HG03558 (cell line): ENCODE data around the gene TFEB.
"Not testable (repeated sequence)": the region's sequence is repeated elsewhere in the genome, so short reads cannot be mapped to it uniquely, and the experiment has no call there.

Source experiments
- ATAC-seq: cut with Tn5 transposase; IDR thresholded peaks from one replicate; pipeline ENCODE4 v1.9.1; 2021; ENCODE audit warnings: moderate number of reproducible peaks; ENCODE audit not compliant: unreplicated experiment; ENCODE audit errors: extremely low read depth

TFEB gene

DNA sequence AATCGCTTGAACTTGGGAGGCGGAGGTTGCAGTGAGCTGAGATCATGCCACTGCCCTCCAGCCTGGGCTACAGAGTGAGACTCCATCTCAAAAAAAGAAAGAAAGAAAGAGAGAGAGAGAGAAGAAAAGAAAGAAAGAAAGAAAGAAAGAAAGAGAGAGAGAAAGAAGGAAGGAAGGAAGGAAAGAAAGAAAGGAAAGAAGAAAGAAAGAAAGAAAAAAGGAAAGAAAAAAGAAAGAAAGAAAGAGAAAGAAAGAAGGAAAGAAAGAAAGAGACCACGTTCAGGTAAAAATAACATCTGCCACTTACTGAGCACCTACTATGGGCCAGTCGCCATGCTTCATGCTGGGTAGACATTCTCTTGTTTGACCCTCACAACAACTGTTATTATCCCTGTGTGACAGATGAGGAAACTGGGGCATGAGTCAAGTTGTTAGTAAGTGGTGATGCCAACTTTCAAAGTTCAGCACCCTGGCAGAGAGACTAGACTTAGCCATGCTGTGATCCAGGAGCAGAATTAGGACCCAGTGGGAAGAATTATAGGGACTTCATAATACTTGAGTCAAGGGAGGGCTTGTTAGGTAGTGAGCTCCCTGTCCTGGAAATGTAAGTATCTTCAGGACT, 30.7 kb upstream of the TFEB start:
- not testable (repeated sequence) for ATAC-seq

DNA sequence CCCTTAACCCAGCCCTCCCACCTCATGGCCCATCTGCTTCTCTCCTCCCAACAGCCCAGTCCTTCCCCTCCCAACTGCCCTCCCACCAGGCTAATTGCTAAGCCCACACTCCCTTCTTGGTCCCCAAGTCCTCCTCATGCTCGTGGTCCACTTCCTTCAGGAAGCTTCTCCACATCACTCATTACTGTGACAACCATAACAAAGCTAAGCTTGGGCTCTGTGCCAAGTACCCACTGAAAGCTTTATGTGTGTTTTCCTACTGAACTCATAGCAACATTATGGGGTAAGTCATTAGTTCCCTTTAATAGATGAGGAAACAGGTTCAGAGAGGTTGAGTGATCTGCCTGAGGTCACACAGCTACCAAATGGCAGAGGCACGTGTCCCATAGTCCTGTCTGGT, 28.1 kb upstream of the TFEB start:
- ATAC-seq: no peak

DNA sequence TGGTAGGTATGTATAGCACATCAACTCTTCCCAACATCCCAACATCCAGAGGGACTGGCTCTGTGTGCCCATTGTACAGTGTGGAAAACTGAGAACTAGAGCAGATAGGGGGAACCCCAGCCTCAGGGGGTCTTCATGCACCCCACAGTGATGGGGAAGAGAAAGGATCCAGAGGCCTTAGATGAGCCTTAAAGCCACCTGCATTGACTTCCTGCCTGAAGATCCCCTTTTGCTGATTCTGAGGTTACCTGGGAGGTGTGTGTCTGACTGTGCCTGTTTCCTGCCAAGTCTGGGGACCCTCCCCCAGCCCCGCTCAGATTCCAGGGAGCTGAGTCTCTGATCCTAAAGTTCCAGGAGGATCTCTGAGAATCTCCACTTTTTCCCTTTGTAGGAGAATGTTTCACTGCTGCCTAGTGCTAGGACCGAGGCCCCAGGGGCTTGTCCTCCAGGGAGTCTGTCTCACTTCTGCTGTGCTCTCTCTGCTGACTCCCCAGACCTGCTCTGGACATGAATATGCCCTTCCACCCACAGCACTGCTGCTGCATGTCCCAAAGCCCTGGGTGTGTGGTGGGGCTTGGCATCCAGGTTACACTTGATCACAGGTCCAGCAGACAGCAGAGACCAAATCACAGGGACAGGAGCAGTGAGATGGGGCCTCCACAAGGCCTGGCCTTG, 24.6 kb upstream of the TFEB start:
- ATAC-seq: no peak

DNA sequence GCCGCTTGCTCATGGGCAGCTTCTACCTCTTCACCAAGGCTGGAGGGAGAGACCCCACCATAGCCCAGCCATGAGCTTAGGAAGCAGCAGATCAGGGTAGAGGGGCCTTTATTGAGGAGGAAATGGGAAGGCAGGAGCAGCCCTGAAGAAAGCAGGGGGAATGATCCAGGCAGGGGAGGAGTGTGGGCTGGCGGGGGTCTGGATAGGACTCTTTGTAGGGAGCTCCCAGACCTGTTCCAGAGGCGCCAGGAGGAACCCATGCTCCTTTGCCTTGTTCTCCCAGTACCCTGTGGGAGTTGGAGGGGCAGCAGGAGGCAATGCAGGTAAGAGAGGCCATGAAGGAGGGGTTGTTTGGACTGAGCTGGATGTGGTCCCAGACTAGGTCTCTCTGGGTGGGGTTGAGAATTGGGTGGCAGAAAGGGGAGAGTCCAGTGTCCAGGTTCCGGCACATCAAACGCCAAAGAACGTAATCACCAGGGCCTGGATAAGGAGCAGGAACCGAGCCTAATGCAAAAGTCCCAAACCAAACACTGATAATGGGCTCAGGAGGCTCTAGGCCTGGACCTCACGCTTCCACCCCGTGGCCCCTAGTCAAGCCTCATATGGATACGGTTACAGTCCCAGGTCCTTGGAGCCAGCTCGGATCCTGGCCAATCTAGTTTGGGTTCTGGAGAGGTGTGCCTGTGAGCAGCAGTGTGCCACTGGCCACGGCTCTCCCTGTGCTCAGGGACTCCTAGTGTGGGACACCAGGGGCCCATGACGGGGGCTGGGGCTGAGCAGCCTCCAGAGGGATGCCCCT, 23.9 kb upstream of the TFEB start:
- no peak for ATAC-seq

DNA sequence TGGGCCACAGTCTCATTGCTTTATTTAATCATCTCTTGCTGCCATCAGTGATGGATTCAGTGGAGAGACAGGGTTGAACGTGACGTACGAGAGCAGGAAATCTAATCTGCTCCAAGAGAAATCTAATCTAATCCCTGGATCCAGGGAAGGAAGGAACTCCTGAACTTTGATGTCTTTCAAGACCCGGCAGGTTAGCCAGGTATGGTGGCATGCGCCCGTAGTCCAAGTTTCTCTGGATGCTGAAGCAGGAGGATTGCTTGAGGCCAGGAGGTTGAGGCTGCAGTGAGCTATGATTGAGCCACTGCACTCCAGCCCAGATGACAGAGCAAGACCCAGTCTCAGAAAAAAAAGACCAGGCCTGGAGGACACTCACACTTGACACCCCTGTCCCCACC, 23.2 kb upstream of the TFEB start:
- ATAC-seq: no peak

DNA sequence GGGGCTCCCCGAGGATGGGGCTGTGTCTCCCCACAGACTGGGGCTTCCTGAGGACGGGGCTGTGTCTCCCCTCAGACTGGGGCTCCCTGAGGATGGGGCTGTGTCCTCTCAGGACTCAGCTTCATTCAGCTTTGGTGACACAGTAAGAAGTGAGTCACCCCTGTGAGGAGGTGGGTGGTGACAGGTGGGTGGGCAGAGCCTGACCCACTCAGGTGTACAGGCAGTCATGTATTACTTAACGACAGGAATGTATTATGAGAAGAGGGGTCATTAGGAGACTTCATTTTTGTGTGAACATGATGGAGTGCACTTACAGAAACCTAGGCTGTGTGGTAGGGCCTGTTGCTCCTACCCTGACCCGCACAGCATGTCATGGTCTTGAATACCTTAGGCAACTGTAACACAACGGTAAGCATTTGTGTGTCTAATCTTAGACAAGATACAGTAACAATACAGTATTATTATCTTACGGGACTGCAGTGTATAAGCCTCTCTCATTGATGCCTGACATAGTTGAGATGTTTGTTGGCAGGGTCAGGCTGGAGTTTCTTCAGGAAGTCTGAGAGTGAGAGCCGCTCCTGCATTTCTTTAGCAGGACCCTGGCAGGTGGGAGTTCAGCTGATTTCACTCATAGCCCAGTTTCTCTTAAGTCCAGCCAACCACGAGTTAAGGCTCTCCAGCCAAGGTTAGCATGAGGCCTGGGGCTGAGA, 22.7 kb upstream of the TFEB start:
- ATAC-seq: no peak

DNA sequence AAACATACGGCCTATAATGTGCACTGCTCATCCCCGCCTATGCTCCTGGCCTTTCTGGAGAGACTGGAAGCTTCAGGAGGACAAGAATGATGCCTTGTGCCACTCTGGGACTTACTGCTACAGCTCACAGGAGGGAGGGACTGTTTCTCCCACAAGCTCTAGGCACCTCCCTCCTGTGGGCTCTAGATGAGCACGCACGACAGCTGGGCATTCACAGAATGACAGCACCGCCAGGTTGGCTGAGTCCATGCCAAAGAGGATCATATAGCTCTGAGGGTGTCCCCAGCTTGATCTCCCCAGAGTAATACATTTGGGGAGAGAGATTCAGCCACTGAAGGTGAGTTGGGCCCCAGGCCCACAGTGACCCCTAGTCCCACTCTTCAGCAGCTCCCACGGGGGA, 21.9 kb upstream of the TFEB start:
- no peak for ATAC-seq

DNA sequence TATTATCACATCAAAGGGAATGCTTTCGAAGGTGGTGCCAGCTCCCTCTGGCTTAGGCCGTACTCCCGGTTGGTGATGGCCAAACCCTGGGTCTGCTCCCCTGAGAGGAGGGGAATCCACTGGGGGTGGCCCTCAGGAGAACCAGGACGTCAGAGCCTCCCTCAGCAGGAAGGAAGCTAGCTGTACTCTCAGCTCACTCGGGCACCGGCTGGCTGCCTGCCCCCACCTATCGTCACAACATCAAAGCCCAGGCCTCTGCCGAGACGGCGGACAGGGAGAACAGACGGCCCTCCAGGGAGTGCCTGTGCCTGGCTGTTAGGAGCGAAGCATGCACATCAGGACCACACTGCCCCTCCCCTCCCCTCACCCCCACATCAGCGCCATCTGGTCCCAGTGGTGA, 20.9 kb upstream of the TFEB start:
- ATAC-seq: no peak

DNA sequence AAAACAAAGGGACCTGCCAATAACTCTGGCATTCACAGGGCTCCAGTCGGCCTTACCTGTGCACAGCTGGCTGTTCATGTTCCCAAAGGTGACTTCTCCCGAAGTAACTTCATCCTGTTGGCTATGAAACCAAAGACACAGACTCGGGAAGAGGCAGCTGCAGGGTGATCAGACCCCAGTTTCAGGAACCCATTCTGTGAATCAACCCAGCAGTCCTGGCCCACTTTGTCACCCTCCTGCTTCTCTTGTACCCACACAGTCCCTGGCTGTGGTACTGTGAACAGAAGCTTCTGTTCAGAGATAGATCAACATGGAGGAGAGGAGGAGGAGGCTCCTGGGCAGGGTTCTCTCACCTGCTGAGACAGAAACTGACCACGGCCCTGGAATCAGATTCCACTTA, 20.5 kb upstream of the TFEB start:
- ATAC-seq: no peak

DNA sequence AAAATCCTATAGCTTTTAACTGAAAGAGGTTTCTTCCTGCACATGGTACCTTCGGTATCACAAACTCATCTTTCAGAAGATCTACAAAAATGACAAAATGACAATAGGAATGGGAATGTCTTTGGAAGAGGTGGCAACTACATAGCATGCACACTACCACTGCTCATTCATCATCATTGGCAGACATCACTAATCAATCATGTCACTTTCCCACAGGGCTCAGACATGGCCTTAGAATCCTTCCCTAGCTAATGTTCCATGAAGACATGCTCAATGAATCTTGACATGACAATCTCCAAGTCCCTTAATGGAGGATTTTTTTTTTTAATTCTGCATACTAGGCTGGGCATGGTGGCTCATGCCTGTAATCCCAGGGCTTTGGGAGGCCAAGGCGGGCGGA, 15.0 kb upstream of the TFEB start:
- no peak for ATAC-seq

DNA sequence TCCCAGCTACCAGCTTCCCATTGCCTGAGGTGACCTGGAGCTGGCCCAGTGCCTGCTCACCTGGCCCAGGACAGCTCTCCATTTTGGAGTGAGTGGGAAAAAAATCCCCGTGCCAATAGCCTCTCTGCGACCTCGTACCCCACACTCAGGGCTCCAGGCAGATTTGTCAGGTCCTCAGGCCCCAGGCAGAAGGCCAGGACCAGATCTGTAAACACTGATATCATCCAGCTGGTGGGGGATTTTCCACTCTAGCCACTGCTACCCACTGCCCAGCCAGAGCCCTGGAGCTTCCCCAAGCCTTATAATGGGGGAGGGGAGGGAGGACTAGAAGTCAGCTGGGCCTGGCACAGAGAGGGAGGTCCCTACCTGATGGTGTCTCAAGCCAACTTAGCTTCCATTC, 13.1 kb upstream of the TFEB start:
- ATAC-seq: no peak

DNA sequence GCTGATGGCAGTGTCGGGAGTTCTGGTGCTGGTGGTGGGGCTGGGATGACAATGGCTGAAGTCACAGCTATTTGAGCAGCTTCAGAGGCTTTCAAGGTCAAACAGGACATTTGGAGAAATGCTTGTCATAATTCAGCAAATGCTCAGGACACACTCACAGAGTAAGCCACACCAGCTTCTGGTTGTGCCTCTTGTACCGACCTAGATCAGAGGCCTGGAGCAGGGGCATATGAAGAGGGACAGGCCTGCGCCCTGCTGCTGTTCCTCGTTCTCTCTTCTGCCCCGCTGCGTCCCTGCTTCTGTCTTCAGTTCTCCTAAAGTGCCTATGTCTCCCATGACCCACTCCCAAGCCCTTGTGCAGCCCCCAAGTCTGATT, 12.7 kb upstream of the TFEB start:
- ATAC-seq: no peak

DNA sequence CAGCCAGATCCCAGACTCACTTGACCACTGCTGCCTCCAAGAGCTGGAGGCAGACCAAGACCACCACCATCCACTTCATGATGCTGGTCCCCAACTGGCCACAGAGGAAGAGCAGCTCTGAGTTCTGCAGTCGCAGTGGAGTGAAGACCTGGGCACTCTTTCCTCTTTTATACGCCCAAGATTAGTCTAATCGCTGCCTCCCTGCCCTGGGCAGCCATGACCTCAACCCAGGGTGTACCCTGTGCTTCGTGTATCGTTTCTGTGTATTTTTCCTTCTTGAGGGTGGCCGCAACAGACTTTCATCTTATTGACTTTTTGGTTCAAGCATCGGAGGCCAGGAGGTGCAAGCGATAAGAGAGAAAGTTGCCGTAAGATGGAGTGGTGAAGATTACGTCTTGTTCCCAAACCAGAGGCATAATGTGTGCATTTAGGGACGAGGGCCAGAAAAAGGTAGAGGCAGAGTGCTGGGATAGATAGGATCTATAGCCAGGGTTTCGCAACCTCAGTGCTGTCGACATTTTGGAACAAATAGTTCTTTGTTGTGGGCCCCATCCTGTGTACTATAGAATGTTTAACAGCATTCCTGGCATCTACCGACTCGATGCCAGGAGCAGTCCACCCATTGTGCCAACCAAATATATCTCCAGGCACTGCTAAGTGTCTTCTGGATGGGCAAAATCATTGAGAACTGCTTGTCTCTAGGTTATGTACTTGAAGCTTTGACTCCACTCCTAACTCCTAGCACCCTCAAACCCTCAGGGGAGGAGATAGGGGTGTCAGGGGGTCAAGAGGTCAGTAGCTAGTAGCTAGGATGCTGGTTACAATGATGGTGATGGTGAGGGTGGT, 12.1 kb upstream of the TFEB start, which contains the start of gene PGC:
Gene PGC (minus strand): TSS at position 142 of the 846 bp plus-strand sequence. CDS start 63 bp downstream, at position 79.
- no peak for ATAC-seq

DNA sequence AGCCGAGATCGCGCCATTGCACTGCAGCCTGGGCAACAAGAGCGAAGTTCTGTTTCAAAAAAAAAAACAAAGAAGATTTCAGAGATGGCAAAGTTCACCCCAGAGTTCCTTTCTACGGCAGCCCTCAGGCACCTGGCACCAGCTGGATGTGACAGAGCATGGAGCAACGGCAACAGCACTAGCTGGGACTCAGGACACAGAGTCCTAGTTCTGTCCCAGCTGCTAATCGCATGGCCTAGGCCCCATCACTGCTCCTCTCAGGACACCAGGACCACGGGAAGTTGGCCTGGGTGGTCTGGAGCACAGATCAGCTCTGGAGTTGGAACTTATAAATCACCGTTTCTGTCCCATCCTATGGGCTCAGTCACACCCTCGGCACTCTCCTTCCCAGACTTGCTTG, 10.7 kb upstream of the TFEB start:
- ATAC-seq: no peak

DNA sequence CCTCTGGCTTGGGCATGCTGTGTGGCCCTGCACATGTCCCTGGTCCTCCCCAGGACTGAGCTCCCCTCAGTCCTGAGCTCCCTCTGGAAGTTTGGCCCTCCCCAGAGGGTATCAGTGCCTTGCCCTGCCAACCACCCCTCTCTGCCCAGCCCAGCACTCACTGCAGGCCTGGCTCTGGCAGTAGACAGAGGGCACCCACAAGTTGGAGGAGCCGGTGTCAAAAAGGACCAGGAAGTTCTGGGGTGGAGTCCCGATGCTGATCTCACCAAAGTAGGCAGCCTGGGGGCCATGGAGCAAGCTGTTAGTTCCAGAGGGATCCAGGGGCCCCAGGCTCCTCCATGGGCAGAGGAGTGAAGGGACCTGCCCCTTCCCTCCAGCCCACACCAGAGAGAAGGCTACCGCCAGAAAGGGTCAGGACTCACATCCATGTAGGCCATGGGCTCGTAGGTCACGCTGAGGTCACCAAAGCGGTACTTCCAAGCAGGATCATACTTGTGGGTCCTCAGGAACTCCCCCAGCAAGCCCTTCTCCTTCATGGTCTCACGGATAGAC, 8.9 kb upstream of the TFEB start:
- ATAC-seq: no peak

DNA sequence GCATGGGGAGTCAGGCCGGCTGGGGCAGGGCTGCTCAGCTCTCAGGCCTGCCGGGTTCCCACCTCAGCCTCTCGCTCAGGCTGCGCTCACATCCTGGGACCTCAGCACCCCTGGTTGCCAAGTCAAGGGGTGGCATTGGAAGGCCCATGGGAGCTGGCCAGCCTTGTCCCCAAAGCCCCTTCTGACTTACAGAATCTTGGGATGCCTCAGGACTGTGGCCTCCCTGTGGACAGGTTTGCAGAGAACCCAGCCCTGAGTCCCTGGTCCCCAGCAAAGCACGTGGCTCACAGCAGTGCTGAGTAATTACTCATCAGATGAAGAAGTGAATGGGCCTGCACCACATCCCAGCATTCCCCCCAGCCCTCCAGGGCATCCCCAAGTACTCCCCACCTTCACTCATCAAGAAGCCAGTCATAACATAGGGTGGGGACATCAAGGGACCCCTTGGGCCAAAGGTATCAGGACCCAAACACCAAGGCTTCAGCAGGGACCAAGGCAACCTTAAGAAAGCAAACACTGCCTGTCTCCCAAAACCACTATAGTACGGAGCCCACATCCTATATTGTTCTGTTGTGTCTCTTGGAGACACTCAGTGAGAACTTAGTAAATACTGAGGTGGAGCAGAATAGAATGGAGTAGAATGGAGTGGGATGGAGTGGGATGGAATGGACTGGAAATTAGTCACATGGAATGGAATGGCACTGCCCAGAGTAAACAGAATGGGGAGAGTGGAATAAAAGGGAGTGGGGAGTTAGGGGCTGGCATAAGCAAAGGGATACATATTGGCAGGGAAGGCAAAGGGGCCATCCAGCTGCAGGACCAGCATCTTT, 8.2 kb upstream of the TFEB start:
- no peak for ATAC-seq

DNA sequence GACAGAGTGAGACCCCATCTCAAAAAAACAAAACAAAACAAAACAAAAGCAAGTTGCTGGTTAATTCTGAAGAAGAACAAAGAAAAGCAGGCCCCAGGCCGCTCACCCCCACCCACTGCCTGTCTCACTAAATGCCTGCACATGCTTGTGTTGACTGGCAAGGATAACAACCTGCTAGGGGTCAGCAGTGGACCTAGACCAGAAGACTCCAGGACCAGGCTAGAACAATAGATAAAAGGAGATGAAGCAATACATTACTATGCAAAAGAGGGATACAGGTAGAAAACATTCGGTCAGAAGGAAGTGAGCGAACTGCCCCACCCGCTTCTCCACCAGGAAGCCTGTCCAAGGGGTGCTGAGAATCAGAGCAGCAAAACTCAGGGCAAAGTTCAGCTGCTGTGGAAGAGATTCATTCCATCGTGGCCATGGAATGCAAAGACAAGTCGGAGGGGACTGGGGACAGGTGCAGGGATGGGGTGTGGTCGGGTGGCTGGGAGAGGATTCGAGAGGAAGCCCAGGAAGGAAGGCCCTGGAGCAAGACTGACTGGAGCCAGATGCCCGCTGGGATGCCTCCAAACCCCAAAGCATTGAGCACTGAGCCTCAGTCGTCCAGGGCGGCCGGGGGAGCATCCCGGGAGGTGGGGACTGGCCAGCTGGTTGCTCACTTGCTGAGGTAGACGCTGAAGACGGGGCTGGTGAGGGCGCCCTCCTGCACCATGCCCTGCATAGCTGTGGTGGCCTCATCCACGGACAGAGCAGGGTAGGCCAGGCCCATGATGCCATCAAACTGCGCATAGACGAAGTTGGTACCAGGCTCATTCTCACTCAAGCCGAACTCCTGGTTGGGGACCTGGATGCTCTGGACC, 6.5 kb upstream of the TFEB start:
- no peak for ATAC-seq
